Hepatocyte (in vitro differentiated cells): Measurements from ENCODE around the gene RAD50. TPM values are rescaled to one million over a fixed set of nuclear protein-coding genes. Genes with fewer than 3 reads are reported as not detected.

Experiments used
- DNase-seq: peaks from one replicate; pipeline ENCODE4 v3.0.0-alpha.2; 2016; ENCODE audit warnings: low spot score
- H2AFZ ChIP-seq: fragments of 200-600 bp; sonication (generic); 2 replicates; pipeline ENCODE4 v1.6.0; 2016; ENCODE audit warnings: antibody characterized with exemption, mild to moderate bottlenecking
- H3K27ac ChIP-seq: fragments of 200-600 bp; sonication (generic); 2 replicates; pipeline ENCODE4 v1.5.1; 2016; ENCODE audit warnings: mild to moderate bottlenecking
- H3K27me3 ChIP-seq: fragments of 200-600 bp; sonication (generic); 2 replicates; pipeline ENCODE4 v1.6.1; 2016
- H3K36me3 ChIP-seq: fragments of 200-600 bp; sonication (generic); replicated peaks from 2 replicates; pipeline ENCODE4 v1.5.1; 2016; ENCODE audit warnings: low read depth; ENCODE audit not compliant: insufficient read depth
- H3K4me1 ChIP-seq: fragments of 200-600 bp; sonication (generic); 2 replicates; pipeline ENCODE4 v1.5.1; 2016; ENCODE audit warnings: mild to moderate bottlenecking, moderate library complexity; ENCODE audit not compliant: insufficient read depth
- H3K4me2 ChIP-seq: fragments of 200-600 bp; sonication (generic); 2 replicates; pipeline ENCODE4 v1.6.0; 2016
- H3K4me3 ChIP-seq: fragments of 200-600 bp; sonication (generic); 2 replicates; pipeline ENCODE4 v1.5.1; 2016; ENCODE audit warnings: mild to moderate bottlenecking
- H3K79me2 ChIP-seq: fragments of 200-600 bp; sonication (generic); 2 replicates; pipeline ENCODE4 v1.6.0; 2017; ENCODE audit warnings: mild to moderate bottlenecking
- H3K9me2 ChIP-seq: fragments of 200-600 bp; sonication (generic); replicated peaks from 2 replicates; pipeline ENCODE4 v1.6.0; 2017; ENCODE audit warnings: mild to moderate bottlenecking; ENCODE audit not compliant: insufficient read depth
- H3K9me3 ChIP-seq: fragments of 200-600 bp; sonication (generic); 2 replicates; pipeline ENCODE4 v1.5.1; 2016; ENCODE audit warnings: low read depth, mild to moderate bottlenecking
- H4K20me1 ChIP-seq: fragments of 200-600 bp; sonication (generic); 2 replicates; pipeline ENCODE4 v1.6.0; 2016; ENCODE audit warnings: mild to moderate bottlenecking; ENCODE audit not compliant: insufficient read depth, poor library complexity, severe bottlenecking
- CTCF ChIP-seq: fragments of 200-600 bp; sonication (generic); IDR thresholded peaks from 2 replicates; pipeline ENCODE4 v1.5.1; 2016; ENCODE audit warnings: antibody characterized with exemption, mild to moderate bottlenecking; ENCODE audit not compliant: poor library complexity
- EZH2 ChIP-seq: fragments of 200-600 bp; sonication (generic); IDR thresholded peaks from 2 replicates; pipeline ENCODE4 v1.6.1; 2016; ENCODE audit warnings: antibody characterized with exemption, mild to moderate bottlenecking, borderline replicate concordance
- EZH2phosphoT487 ChIP-seq: fragments of 200-600 bp; sonication (generic); IDR thresholded peaks from one replicate; pipeline ENCODE4 v1.6.1; 2018; ENCODE audit warnings: antibody characterized with exemption, mild to moderate bottlenecking, low read depth, moderate library complexity; ENCODE audit not compliant: unreplicated experiment, severe bottlenecking
- WGBS: methylation state at CpG from one replicate; pipeline ENCODE4 v1.1.6; 2016; ENCODE audit warnings: low lambda C conversion rate; ENCODE audit errors: missing lambda C conversion rate; 5-methylcytosine and 5-hydroxymethylcytosine counted together
- polyA plus RNA-seq: library from polyadenylated mRNA; unstranded; fragments of >200 nt; fragmentation: Nextera tagmentation; extraction: Ambion mirVana; gene quantifications from 2 replicates; pipeline ENCODE4 v1.2.1, GENCODE V29; 2016
- total RNA-seq: library from RNA; depleted of rRNA; stranded (reverse); fragments of >200 nt; gene quantifications from 2 replicates; pipeline ENCODE4 v1.2.3, GENCODE V29; 2014

RAD50 gene
- total and polyA plus RNA-seq, 2 experiments from 2014 or later, result 27.0 to 28.1 TPM

GRCh38 chr5:132677191-132677590, 120.4 kb downstream of the RAD50 start:
- no peak overlapping the region for H2AFZ ChIP-seq
- TF ChIP-seq EZH2 (no peak), CTCF (peak; percentile 29)
- peaks cover 6% of the 10 kb centered on the region for H3K4me1 ChIP-seq
- DNase-seq, result peak; percentile 85
- H3K4me2 ChIP-seq, result no peak overlapping the region
- H3K79me2 ChIP-seq, result no peaks in the 10 kb centered on the region
- no peak overlapping the region for H3K4me3 ChIP-seq
- H3K9me2 ChIP-seq, result no peaks in the 10 kb centered on the region
- H3K36me3 ChIP-seq, result no peaks in the 10 kb centered on the region
- H3K27ac ChIP-seq, result peak overlapping the region; percentile 74
- H4K20me1 ChIP-seq, result no peaks in the 10 kb centered on the region
- H3K27me3 ChIP-seq, result no peaks in the 10 kb centered on the region
- 49% methylated on average over 7 of the region's 7 CpGs for WGBS
- H3K9me3 ChIP-seq, result no peaks in the 10 kb centered on the region

- Histone ChIP-seq H3K9me2 (no peaks in the 10 kb centered on the region), H3K36me3 (no peaks in the 10 kb centered on the region), H3K9me3 (no peaks in the 10 kb centered on the region), H3K4me2 (no peak overlapping the region), H3K4me3 (no peak overlapping the region), H2AFZ (no peak overlapping the region), H4K20me1 (no peaks in the 10 kb centered on the region), H3K27me3 (no peaks in the 10 kb centered on the region), H3K27ac (peak overlapping the region; percentile 25), H3K79me2 (no peaks in the 10 kb centered on the region), H3K4me1 (peaks cover 6% of the 10 kb centered on the region)
- no peak for DNase-seq
- TF ChIP-seq EZH2phosphoT487 (no peak), EZH2 (no peak), CTCF (no peak)
- WGBS, result 87% methylated on average over 15 of the region's 15 CpGs
These were observed 121.1 kb downstream of the RAD50 start for GRCh38 chr5:132677682-132678400.

DNA sequence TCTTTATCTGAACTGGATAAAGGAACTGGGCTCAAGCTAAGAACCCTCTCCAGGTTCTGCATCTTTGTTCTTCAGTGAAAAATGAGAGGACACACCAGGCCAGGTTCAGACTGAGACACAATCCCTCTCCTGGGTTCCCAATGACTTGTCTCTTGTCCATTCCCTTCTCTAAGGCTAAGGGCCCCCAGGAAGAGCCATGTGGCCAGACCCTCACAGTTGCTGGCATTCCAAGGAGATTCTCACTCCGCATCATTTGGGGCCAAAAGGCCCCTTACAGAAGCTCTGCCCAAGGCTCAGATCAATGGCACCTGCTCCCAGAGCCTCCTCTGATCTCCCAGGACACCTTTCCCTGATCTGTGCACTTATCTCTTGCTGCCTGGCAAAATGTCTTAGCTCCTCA, 122.0 kb downstream of the RAD50 start:
- 100% methylated on average over 1 of the region's 1 CpG for WGBS
- H3K36me3 ChIP-seq, result no peaks in the 10 kb centered on the region
- no peaks in the 10 kb centered on the region for H3K9me3 ChIP-seq
- H3K4me3 ChIP-seq, result no peak overlapping the region
- no peak overlapping the region for H3K27ac ChIP-seq
- H3K4me2 ChIP-seq, result no peak overlapping the region
- DNase-seq, result no peak
- H2AFZ ChIP-seq, result no peak overlapping the region
- H3K9me2 ChIP-seq, result no peaks in the 10 kb centered on the region
- no peaks in the 10 kb centered on the region for H3K79me2 ChIP-seq
- H4K20me1 ChIP-seq, result no peaks in the 10 kb centered on the region
- no peaks in the 10 kb centered on the region for H3K27me3 ChIP-seq
- H3K4me1 ChIP-seq, result peaks cover 6% of the 10 kb centered on the region
- TF ChIP-seq EZH2phosphoT487 (no peak), CTCF (no peak), EZH2 (no peak)

DNA sequence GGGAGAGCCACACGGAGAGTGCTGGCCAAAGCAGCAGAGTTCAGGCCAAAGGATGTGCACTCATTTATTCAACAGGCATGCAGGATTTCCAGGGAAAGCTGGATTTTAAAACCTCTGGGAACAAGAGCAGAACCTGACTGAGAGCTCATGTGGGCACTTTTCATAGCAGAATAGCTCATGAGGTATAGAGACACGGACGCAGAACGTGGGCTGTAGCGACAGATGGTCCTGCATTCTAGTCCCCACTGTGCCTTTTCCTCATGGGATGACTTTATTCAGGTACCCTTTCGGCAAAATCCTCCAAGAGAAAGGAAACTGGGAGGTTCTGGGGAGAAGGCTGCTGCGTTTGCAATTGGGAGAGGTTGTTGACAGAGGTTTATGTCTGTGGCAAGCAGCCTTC, 122.4 kb downstream of the RAD50 start:
- Histone ChIP-seq H3K27ac (no peak overlapping the region), H3K79me2 (no peaks in the 10 kb centered on the region), H3K9me3 (no peaks in the 10 kb centered on the region), H2AFZ (no peak overlapping the region), H3K36me3 (no peaks in the 10 kb centered on the region), H4K20me1 (no peaks in the 10 kb centered on the region), H3K27me3 (no peaks in the 10 kb centered on the region), H3K4me1 (peaks cover 6% of the 10 kb centered on the region), H3K9me2 (no peaks in the 10 kb centered on the region), H3K4me2 (no peak overlapping the region), H3K4me3 (no peak overlapping the region)
- no peak for DNase-seq
- WGBS, result 87% methylated on average over 7 of the region's 7 CpGs
- TF ChIP-seq EZH2phosphoT487, result no peak
- TF ChIP-seq EZH2, result no peak
- TF ChIP-seq CTCF, result no peak
